BJ (cell line): ENCODE results near the gene ADAMTS13. TPM values are rescaled to one million over a fixed set of nuclear protein-coding genes. Genes with fewer than 3 reads are reported as not detected.
A peak's percentile ranks its signal among the peaks of the same experiment; 100 is the strongest.

Source experiments
- CTCF ChIA-PET: fragments of 350-600 bp; formaldehyde crosslinking; extraction: SDS; loops from one replicate; lab custom pipeline; 2021; ENCODE audit warnings: antibody characterized with exemption, inconsistent platforms; lab: Yijun Ruan, JAX
- POLR2A ChIA-PET: fragments of 300-600 bp; sonication (Branson Sonifier 250); formaldehyde crosslinking; extraction: SDS; loops from one replicate; lab custom pipeline; 2021; ENCODE audit warnings: antibody characterized with exemption; lab: Charles Lee
- DNase-seq: peaks from one replicate; pipeline ENCODE4 v3.0.0-alpha.2; 2011; ENCODE audit warnings: low read depth
- H3K27me3 ChIP-seq: 2 replicates; pipeline ENCODE4 v1.6.0; 2011; ENCODE audit warnings: low read length; ENCODE audit not compliant: control insufficient read depth, insufficient read depth
- H3K36me3 ChIP-seq: 2 replicates; pipeline ENCODE4 v1.5.1; 2011; ENCODE audit warnings: low read length; ENCODE audit not compliant: control insufficient read depth, insufficient read depth
- H3K4me3 ChIP-seq: 2 replicates; pipeline ENCODE4 v1.5.1; 2011; ENCODE audit warnings: low read depth, mild to moderate bottlenecking, control low read depth, low read length
- CTCF ChIP-seq: IDR thresholded peaks from 2 replicates; pipeline ENCODE4 v1.5.1; 2011; ENCODE audit warnings: low read depth, mild to moderate bottlenecking, control low read depth, inconsistent platforms, low read length, moderate library complexity; ENCODE audit not compliant: insufficient read depth
- polyA plus RNA-seq: library from polyadenylated mRNA; depleted of rRNA; stranded (reverse); fragments of >200 nt; gene quantifications from 2 replicates; pipeline ENCODE4 v1.2.3, GENCODE V29; 2011

Gene ADAMTS13
- polyA plus RNA-seq, 1 experiment = 2.4 TPM

GRCh38 chr9:133456409-133456808, 34.2 kb downstream of the ADAMTS13 start:
- Histone ChIP-seq H3K27me3 (no peaks in the 10 kb centered on the region), H3K4me3 (no peak overlapping the region), H3K36me3 (no peaks in the 10 kb centered on the region)
- no peak for DNase-seq
- 0 out of 2 replicates have a peak, but pooled peaks have one; percentile 10 for TF ChIP-seq CTCF
- CTCF ChIA-PET = no interaction called here
- POLR2A ChIA-PET = no interaction called here

- no peak for DNase-seq
- H3K4me3 ChIP-seq = no peak overlapping the region
- ChIA-PET POLR2A (no interaction called here), CTCF (no interaction called here)
- H3K36me3 ChIP-seq = no peaks in the 10 kb centered on the region
- no peaks in the 10 kb centered on the region for H3K27me3 ChIP-seq
- TF ChIP-seq CTCF = no peak
These were observed 35.1 kb downstream of the ADAMTS13 start for GRCh38 chr9:133457233-133457632.

GRCh38 chr9:133457748-133458147, 35.6 kb downstream of the ADAMTS13 start:
- Histone ChIP-seq H3K27me3 (no peaks in the 10 kb centered on the region), H3K4me3 (no peak overlapping the region), H3K36me3 (no peaks in the 10 kb centered on the region)
- CTCF ChIA-PET = interaction anchor here (1.5 kb wide), 1 partner anchor 12 kb away, joined by 4 read pairs; no protein-coding TSS in a partner anchor
- DNase-seq = no peak
- no peak for TF ChIP-seq CTCF
- POLR2A ChIA-PET = no interaction called here

- Histone ChIP-seq H3K36me3 (no peaks in the 10 kb centered on the region), H3K27me3 (no peaks in the 10 kb centered on the region), H3K4me3 (peak overlapping the region; percentile 47)
- DNase-seq = no peak
- CTCF ChIA-PET = interaction anchor here (0.9 to 1.5 kb wide), 4 partner anchors 13 to 26 kb away, joined by 3 to 5 read pairs (median 4); no protein-coding TSS in a partner anchor
- POLR2A ChIA-PET = interaction anchor here (0.6 kb wide), 1 partner anchor 73 kb away, joined by 4 read pairs; no protein-coding TSS in a partner anchor
- TF ChIP-seq CTCF = no peak
These were observed 36.6 kb downstream of the ADAMTS13 start for GRCh38 chr9:133458643-133459312.

DNA sequence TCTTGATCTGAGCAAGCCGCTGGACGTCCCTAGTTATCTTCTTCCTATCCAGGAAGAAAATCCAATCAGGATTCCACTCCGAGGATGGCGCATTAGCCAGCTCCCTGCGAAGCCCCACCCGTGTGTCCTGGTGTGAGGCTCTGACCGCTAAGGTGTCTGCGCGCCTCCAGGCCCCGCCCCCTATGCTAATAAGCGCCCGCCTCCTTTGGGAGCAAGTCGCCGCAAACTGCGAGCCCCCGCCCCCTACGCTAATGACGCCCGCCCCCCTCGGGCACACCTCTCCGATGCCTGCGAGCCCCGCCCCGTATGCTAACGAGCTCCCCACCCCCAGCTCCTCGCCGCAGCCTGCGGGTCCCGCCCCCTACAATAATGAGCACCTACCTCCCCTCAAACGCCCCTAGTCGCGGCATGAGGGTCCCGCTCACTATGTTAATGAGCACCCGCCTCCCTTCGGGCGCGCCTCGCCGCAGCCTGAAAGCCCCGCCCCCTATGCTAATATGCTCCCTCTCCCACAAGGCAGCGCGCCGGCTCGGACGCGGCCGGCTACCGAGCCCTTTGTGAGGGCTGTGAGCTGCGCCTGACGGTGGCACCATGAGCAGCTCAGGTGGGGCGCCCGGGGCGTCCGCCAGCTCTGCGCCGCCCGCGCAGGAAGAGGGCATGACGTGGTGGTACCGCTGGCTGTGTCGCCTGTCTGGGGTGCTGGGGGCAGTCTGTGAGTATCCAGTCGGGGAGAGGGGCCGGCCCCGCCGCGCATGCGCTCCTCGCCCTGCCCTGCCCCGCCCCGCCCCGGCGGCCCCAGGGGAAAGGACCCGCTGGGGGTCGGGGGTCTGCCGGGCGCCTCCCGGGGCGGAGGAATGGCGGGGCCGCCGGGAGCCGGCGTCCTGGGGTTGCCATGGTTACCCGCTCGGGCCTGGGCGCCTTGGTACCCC, 37.6 kb downstream of the ADAMTS13 start, which contains the start of gene CACFD1:
CACFD1 (plus strand) TSS at position 503 of the 929 bp plus-strand sequence; CDS start at position 592, 89 bp downstream.
- peak within 1 kb of the TSS; percentile 47 for H3K4me3 ChIP-seq
- POLR2A ChIA-PET = interaction anchor here (0.6 to 0.7 kb wide), 4 partner anchors 31 to 255 kb away, joined by 3 to 11 read pairs (median 4); no protein-coding TSS in a partner anchor
- DNase-seq = peak; percentile 55
- CTCF ChIA-PET = interaction anchor here (0.6 to 1.3 kb wide), 7 partner anchors 12 to 276 kb away, joined by 3 to 5 read pairs (median 3); no protein-coding TSS in a partner anchor
- no peaks in the 10 kb centered on the region for H3K27me3 ChIP-seq
- no peak for TF ChIP-seq CTCF
- H3K36me3 ChIP-seq = no peaks in the 10 kb centered on the region
